Measurements from ENCODE around the gene SPRR4.

The SPRR4 gene

DNA sequence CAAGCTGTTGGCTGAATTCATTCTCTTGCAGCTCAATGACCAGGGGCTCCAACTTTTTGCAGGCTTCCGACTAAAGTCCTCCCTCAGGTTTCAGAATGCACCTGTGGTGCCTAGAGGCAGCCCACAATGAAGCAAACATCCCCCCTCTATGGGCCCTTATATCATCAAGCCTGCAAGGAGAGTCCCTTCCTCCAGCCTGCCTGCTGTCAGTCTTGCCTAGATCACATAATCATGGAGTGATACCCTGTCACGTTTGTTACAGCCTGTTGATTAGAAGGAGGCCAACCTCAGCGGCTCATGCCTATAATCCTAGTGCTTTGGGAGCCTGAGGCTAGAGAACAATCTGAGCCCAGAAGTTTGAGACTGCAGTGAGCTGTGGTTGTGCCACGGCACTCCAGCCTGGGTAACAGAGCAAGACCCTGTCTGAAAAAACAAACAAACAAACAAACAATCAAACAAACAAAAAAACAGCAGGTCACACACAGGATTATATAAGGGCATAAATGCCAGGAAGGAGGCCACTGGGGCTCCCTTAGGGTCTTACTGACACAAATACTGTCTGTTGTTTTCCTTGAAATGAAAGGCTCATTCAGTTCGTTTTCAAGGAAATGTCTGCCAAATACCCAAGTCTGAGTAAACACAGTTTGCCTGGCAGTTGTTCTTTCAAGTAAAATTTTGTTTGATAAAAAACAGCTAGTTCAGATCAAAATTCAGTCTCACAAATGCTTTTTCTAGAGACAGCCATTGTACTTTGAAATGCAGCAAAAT is 26.4 kb downstream of the SPRR4 start:
- DNase-seq (ENCODE audit: extremely low read depth, insufficient read length) = no peak
- Histone ChIP-seq H3K4me3 (replicated peaks; ENCODE audit: low read depth, low read length) (no peak overlapping the region), H3K36me3 (ENCODE audit: control insufficient read depth, insufficient read depth, low read length) (no peaks in the 10 kb centered on the region), H3K27me3 (replicated peaks; ENCODE audit: control insufficient read depth, insufficient read depth, low read length) (peaks cover 2% of the 10 kb centered on the region; the same call in 1 of the 2 replicates)
- TF ChIP-seq CTCF (IDR thresholded peaks at IDR 0.05; ENCODE audit: insufficient read depth, low read length, poor library complexity, severe bottlenecking) = no peak

GRCh38 chr1:152997901-152998300 is 27.5 kb downstream of the SPRR4 start:
- Histone ChIP-seq H3K36me3 (ENCODE audit: control insufficient read depth, insufficient read depth, low read length) (no peaks in the 10 kb centered on the region), H3K27me3 (replicated peaks; ENCODE audit: control insufficient read depth, insufficient read depth, low read length) (peaks cover 2% of the 10 kb centered on the region; the same call in 1 of the 2 replicates), H3K4me3 (replicated peaks; ENCODE audit: low read depth, low read length) (no peak overlapping the region)
- TF ChIP-seq CTCF (IDR thresholded peaks at IDR 0.05; ENCODE audit: insufficient read depth, low read length, poor library complexity, severe bottlenecking) = no peak
- DNase-seq (ENCODE audit: extremely low read depth, insufficient read length) = no peak

DNA sequence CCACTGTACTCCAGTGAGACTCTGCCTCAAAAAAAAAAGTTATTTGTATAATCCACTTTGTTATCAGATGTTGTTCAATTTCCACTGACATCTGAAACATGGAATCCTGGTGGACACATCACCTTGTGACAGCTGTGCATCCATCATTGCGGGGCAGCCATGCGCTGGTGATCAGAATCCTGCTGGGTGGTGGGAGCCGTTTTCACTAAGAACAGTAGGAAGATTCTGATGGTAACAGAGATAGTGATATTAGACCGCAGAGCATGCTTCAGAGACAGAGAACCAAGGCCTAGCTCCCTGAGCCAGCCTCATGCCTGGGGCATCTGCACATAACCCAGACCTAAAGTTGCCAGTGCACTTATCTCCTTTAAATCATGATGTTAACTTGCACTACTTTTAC is 28.0 kb downstream of the SPRR4 start:
- no peak for TF ChIP-seq CTCF (IDR thresholded peaks at IDR 0.05; ENCODE audit: insufficient read depth, low read length, poor library complexity, severe bottlenecking)
- peaks cover 2% of the 10 kb centered on the region; the same call in 1 of the 2 replicates for H3K27me3 ChIP-seq (replicated peaks; ENCODE audit: control insufficient read depth, insufficient read depth, low read length)
- H3K36me3 ChIP-seq (ENCODE audit: control insufficient read depth, insufficient read depth, low read length) = no peaks in the 10 kb centered on the region
- H3K4me3 ChIP-seq (replicated peaks; ENCODE audit: low read depth, low read length) = no peak overlapping the region
- no peak for DNase-seq (ENCODE audit: extremely low read depth, insufficient read length)

- Histone ChIP-seq H3K36me3 (ENCODE audit: control insufficient read depth, insufficient read depth, low read length) (no peaks in the 10 kb centered on the region), H3K27me3 (replicated peaks; ENCODE audit: control insufficient read depth, insufficient read depth, low read length) (peaks cover 2% of the 10 kb centered on the region; the same call in 1 of the 2 replicates), H3K4me3 (replicated peaks; ENCODE audit: low read depth, low read length) (no peak overlapping the region)
- DNase-seq (ENCODE audit: extremely low read depth, insufficient read length) = no peak
- TF ChIP-seq CTCF (IDR thresholded peaks at IDR 0.05; ENCODE audit: insufficient read depth, low read length, poor library complexity, severe bottlenecking) = no peak
These were observed 29.4 kb downstream of the SPRR4 start for GRCh38 chr1:152999818-153000217.

GRCh38 chr1:153000294-153000693 is 29.8 kb downstream of the SPRR4 start:
- Histone ChIP-seq H3K27me3 (replicated peaks; ENCODE audit: control insufficient read depth, insufficient read depth, low read length) (peaks cover 2% of the 10 kb centered on the region; the same call in 1 of the 2 replicates), H3K36me3 (ENCODE audit: control insufficient read depth, insufficient read depth, low read length) (no peaks in the 10 kb centered on the region), H3K4me3 (replicated peaks; ENCODE audit: low read depth, low read length) (no peak overlapping the region)
- no peak for DNase-seq (ENCODE audit: extremely low read depth, insufficient read length)
- TF ChIP-seq CTCF (IDR thresholded peaks at IDR 0.05; ENCODE audit: insufficient read depth, low read length, poor library complexity, severe bottlenecking) = no peak

All from GM06990 (cell line).